ENCODE measurements around the gene USP22. TPM values are rescaled to one million over a fixed set of nuclear protein-coding genes. Genes with fewer than 3 reads are reported as not detected.

The USP22 gene
- total RNA-seq, 1 experiment from 2014 or later, result 167 TPM

- Histone ChIP-seq H3K27ac (peak overlapping the region; percentile 33), H3K36me3 (peaks cover 97% of the 10 kb centered on the region), H3K9me3 (replicated peaks) (no peaks in the 10 kb centered on the region), H3K27me3 (replicated peaks) (no peaks in the 10 kb centered on the region), H3K4me1 (replicated peaks) (peaks cover 41% of the 10 kb centered on the region), H3K4me3 (no peak overlapping the region)
- DNase-seq (ENCODE audit: low read depth in 1 of 2, low spot score in 2 of 2), result peak in 1 of 2 experiments; percentile 61
Observed at GRCh38 chr17:21024024-21024423, 18.8 kb downstream of the USP22 start.

GRCh38 chr17:21021208-21021803, 21.5 kb downstream of the USP22 start:
- Histone ChIP-seq H3K4me3 (no peak overlapping the region), H3K9me3 (replicated peaks) (no peaks in the 10 kb centered on the region), H3K4me1 (replicated peaks) (peaks cover 26% of the 10 kb centered on the region), H3K27ac (no peak overlapping the region), H3K36me3 (peaks cover 99% of the 10 kb centered on the region), H3K27me3 (replicated peaks) (no peaks in the 10 kb centered on the region)
- no peak for DNase-seq (ENCODE audit: low read depth in 1 of 2, low spot score in 2 of 2)

DNA sequence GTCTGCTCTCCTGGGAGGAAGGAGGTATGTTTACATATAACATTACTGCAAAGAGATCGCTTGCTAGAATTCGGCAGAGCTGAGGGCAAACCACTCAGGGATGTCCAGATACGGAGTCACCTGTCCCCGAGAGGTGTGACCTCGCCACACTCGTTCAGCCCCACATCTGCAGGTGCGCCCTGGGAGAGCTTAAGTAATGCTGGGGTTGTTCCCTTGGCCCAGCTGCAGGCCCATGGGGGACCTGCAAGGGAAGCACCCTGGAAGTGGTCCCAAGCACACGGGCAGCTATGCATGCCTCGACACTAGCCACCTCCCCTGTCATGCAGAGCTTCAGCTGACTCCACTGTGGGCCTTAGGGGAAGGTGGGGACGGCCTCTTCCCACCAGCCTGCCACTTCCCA, 22.2 kb downstream of the USP22 start:
- peaks cover 20% of the 10 kb centered on the region for H3K4me1 ChIP-seq (replicated peaks)
- peaks cover 99% of the 10 kb centered on the region for H3K36me3 ChIP-seq
- H3K4me3 ChIP-seq, result no peak overlapping the region
- no peaks in the 10 kb centered on the region for H3K27me3 ChIP-seq (replicated peaks)
- H3K27ac ChIP-seq, result no peak overlapping the region
- DNase-seq (ENCODE audit: low read depth in 1 of 2, low spot score in 2 of 2), result no peak
- no peaks in the 10 kb centered on the region for H3K9me3 ChIP-seq (replicated peaks)

GRCh38 chr17:21019976-21020586, 22.7 kb downstream of the USP22 start:
- Histone ChIP-seq H3K27me3 (replicated peaks) (no peaks in the 10 kb centered on the region), H3K27ac (no peak overlapping the region), H3K9me3 (replicated peaks) (no peaks in the 10 kb centered on the region), H3K36me3 (peaks cover 99% of the 10 kb centered on the region), H3K4me3 (no peak overlapping the region), H3K4me1 (replicated peaks) (peaks cover 15% of the 10 kb centered on the region)
- DNase-seq (ENCODE audit: low read depth in 1 of 2, low spot score in 2 of 2), result no peak

GRCh38 chr17:21018894-21019293, 23.9 kb downstream of the USP22 start:
- Histone ChIP-seq H3K27me3 (replicated peaks) (no peaks in the 10 kb centered on the region), H3K4me1 (replicated peaks) (peaks cover 4% of the 10 kb centered on the region), H3K27ac (no peak overlapping the region), H3K36me3 (peaks cover 99% of the 10 kb centered on the region), H3K9me3 (replicated peaks) (no peaks in the 10 kb centered on the region), H3K4me3 (no peak overlapping the region)
- DNase-seq (ENCODE audit: low read depth in 1 of 2, low spot score in 2 of 2), result no peak

DNA sequence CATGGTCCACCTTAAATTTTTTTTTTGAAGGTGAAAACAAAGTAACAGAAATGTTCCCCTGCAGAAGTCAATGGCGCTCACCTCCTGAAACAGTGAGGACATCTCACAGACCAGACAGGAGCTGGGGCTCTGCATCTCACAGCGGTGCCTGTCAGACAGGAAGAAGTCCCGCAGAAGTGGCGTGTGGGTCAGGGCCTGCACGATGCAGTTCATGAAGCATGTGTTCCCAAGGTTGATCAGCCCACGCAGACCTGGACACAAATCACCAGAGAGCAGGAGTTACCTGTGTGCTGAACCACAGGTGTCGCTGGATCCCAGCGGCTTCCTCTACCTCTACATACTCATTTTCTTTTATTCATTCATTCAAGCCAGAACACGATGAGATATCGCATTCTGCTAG, 24.9 kb downstream of the USP22 start:
- Histone ChIP-seq H3K4me3 (no peak overlapping the region), H3K27me3 (replicated peaks) (no peaks in the 10 kb centered on the region), H3K27ac (no peak overlapping the region), H3K36me3 (peaks cover 100% of the 10 kb centered on the region), H3K9me3 (replicated peaks) (no peaks in the 10 kb centered on the region), H3K4me1 (replicated peaks) (no peaks in the 10 kb centered on the region)
- no peak for DNase-seq (ENCODE audit: low read depth in 1 of 2, low spot score in 2 of 2)

- H3K4me1 ChIP-seq (replicated peaks), result no peaks in the 10 kb centered on the region
- no peak overlapping the region for H3K4me3 ChIP-seq
- no peaks in the 10 kb centered on the region for H3K9me3 ChIP-seq (replicated peaks)
- no peaks in the 10 kb centered on the region for H3K27me3 ChIP-seq (replicated peaks)
- peaks cover 100% of the 10 kb centered on the region for H3K36me3 ChIP-seq
- H3K27ac ChIP-seq, result no peak overlapping the region
- no peak for DNase-seq (ENCODE audit: low read depth in 1 of 2, low spot score in 2 of 2)
Observed at GRCh38 chr17:21017256-21017655, 25.6 kb downstream of the USP22 start.

GRCh38 chr17:21016826-21017225, 26.0 kb downstream of the USP22 start:
- Histone ChIP-seq H3K36me3 (peaks cover 100% of the 10 kb centered on the region), H3K27me3 (replicated peaks) (no peaks in the 10 kb centered on the region), H3K4me1 (replicated peaks) (no peaks in the 10 kb centered on the region), H3K9me3 (replicated peaks) (no peaks in the 10 kb centered on the region), H3K4me3 (no peak overlapping the region), H3K27ac (no peak overlapping the region)
- no peak for DNase-seq (ENCODE audit: low read depth in 1 of 2, low spot score in 2 of 2)

DNA sequence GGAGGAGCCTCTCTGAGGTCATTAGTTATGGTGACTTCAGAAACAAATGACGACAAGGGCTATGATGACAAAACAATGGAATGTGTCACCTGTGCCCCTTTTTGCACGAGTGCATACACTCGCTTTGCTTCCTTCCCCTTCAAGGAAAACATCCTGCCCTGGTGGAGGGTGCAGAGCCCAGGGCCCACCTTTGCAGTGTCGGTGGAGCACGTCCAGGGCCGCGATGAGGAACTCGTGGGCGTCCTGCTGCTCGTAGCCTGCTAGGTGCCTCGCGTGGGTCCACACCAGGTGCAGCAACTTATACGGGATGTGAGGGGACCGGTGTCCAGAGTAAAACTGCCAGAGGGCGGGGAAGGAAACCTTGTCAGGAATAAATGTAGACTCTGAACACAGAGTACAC, 27.2 kb downstream of the USP22 start:
- no peaks in the 10 kb centered on the region for H3K27me3 ChIP-seq (replicated peaks)
- H3K4me1 ChIP-seq (replicated peaks), result no peaks in the 10 kb centered on the region
- H3K9me3 ChIP-seq (replicated peaks), result no peaks in the 10 kb centered on the region
- H3K36me3 ChIP-seq, result peaks cover 100% of the 10 kb centered on the region
- no peak for DNase-seq (ENCODE audit: low read depth in 1 of 2, low spot score in 2 of 2)
- no peak overlapping the region for H3K27ac ChIP-seq
- H3K4me3 ChIP-seq, result no peak overlapping the region

- H3K27me3 ChIP-seq (replicated peaks), result no peaks in the 10 kb centered on the region
- no peaks in the 10 kb centered on the region for H3K9me3 ChIP-seq (replicated peaks)
- H3K4me1 ChIP-seq (replicated peaks), result no peaks in the 10 kb centered on the region
- H3K27ac ChIP-seq, result no peak overlapping the region
- no peak for DNase-seq (ENCODE audit: low read depth in 1 of 2, low spot score in 2 of 2)
- H3K4me3 ChIP-seq, result no peak overlapping the region
- H3K36me3 ChIP-seq, result peaks cover 100% of the 10 kb centered on the region
Observed at GRCh38 chr17:21014498-21014897, 28.3 kb downstream of the USP22 start.

DNA sequence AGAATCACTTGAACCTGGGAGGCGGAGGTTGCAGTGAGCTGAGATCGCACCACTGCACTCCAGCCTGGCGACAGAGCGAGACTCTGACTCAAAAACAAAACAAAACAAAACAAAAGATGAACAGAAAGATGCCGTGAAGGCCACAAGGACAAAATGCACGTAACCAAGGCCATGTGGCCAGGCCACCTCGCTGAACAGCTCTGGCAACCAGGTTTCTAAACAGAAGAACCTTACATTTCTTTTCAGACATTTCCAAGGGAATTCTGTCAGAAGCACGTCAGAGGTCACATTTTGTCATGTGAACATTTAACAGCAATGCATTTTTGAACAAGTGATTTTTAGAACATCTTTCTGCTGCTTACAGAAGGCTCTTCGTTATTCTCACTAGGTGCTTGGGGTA, 28.8 kb downstream of the USP22 start:
- peaks cover 100% of the 10 kb centered on the region for H3K36me3 ChIP-seq
- no peaks in the 10 kb centered on the region for H3K9me3 ChIP-seq (replicated peaks)
- H3K4me3 ChIP-seq, result no peak overlapping the region
- H3K27ac ChIP-seq, result no peak overlapping the region
- no peaks in the 10 kb centered on the region for H3K4me1 ChIP-seq (replicated peaks)
- H3K27me3 ChIP-seq (replicated peaks), result no peaks in the 10 kb centered on the region
- DNase-seq (ENCODE audit: low read depth in 1 of 2, low spot score in 2 of 2), result no peak

- DNase-seq (ENCODE audit: low read depth in 1 of 2, low spot score in 2 of 2), result no peak
- H3K4me1 ChIP-seq (replicated peaks), result no peaks in the 10 kb centered on the region
- H3K36me3 ChIP-seq, result peaks cover 100% of the 10 kb centered on the region
- no peak overlapping the region for H3K27ac ChIP-seq
- no peak overlapping the region for H3K4me3 ChIP-seq
- H3K27me3 ChIP-seq (replicated peaks), result no peaks in the 10 kb centered on the region
- no peaks in the 10 kb centered on the region for H3K9me3 ChIP-seq (replicated peaks)
Observed at GRCh38 chr17:21012736-21013135, 30.1 kb downstream of the USP22 start.

- peaks cover 100% of the 10 kb centered on the region for H3K36me3 ChIP-seq
- no peak for DNase-seq (ENCODE audit: low read depth in 1 of 2, low spot score in 2 of 2)
Observed at GRCh38 chr17:21010705-21011596, 31.9 kb downstream of the USP22 start.

GRCh38 chr17:21008992-21009671, 33.7 kb downstream of the USP22 start:
- H3K9me3 ChIP-seq (replicated peaks), result no peaks in the 10 kb centered on the region
- H3K36me3 ChIP-seq, result peaks cover 100% of the 10 kb centered on the region
- H3K27me3 ChIP-seq (replicated peaks), result no peaks in the 10 kb centered on the region
- no peaks in the 10 kb centered on the region for H3K4me1 ChIP-seq (replicated peaks)
- no peak overlapping the region for H3K27ac ChIP-seq
- no peak overlapping the region for H3K4me3 ChIP-seq
- DNase-seq (ENCODE audit: low read depth in 1 of 2, low spot score in 2 of 2), result no peak

More at GRCh38 chr17:21010705-21011596, 31.9 kb downstream of the USP22 start:
- Histone ChIP-seq H3K4me1 (replicated peaks) (no peaks in the 10 kb centered on the region), H3K9me3 (replicated peaks) (no peaks in the 10 kb centered on the region), H3K27me3 (replicated peaks) (no peaks in the 10 kb centered on the region), H3K4me3 (no peak overlapping the region), H3K27ac (no peak overlapping the region)

Measured in SJSA1 (cell line).